Activated naive CD8-positive, alpha-beta T cell treated with anti-CD3 and anti-CD28 coated beads for 36 hours (primary cell): Measurements from ENCODE around the gene CNR2. TPM values are rescaled to one million over a fixed set of nuclear protein-coding genes. Genes with fewer than 3 reads are reported as not detected.
A peak's percentile ranks its signal among the peaks of the same experiment; 100 is the strongest.
"Not testable (repeated sequence)": the region's sequence is repeated elsewhere in the genome, so short reads cannot be mapped to it uniquely, and the experiment has no call there.

Source experiments
- DNase-seq: peaks from one replicate; pipeline ENCODE4 v3.0.0; 2021
- H3K27ac Mint-ChIP-seq: one replicate; pipeline ENCODE4 v1.8.0; 2022; ENCODE audit warnings: mild to moderate bottlenecking, moderate library complexity, mixed read lengths
- H3K27me3 Mint-ChIP-seq: one replicate; pipeline ENCODE4 v1.8.0; 2022; ENCODE audit warnings: mild to moderate bottlenecking, mixed read lengths
- H3K36me3 Mint-ChIP-seq: one replicate; pipeline ENCODE4 v1.8.0; 2021; ENCODE audit warnings: mild to moderate bottlenecking, mixed read lengths
- H3K4me1 Mint-ChIP-seq: one replicate; pipeline ENCODE4 v1.8.0; 2021; ENCODE audit warnings: mixed read lengths
- H3K4me3 Mint-ChIP-seq: one replicate; pipeline ENCODE4 v1.8.0; 2022; ENCODE audit warnings: mild to moderate bottlenecking, moderate library complexity, mixed read lengths
- H3K9me3 Mint-ChIP-seq: one replicate; pipeline ENCODE4 v1.8.0; 2022; ENCODE audit warnings: mixed read lengths
- total RNA-seq, 2 experiments: library from RNA; stranded (reverse); gene quantifications; one replicate each; pipeline ENCODE4 v1.2.3, GENCODE V29; 2021

Gene CNR2
- total RNA-seq, 2 experiments from 2014 or later = 0.16 to 0.28 TPM

- no peaks in the 10 kb centered on the region for H3K36me3 Mint-ChIP-seq
- H3K9me3 Mint-ChIP-seq = no peaks in the 10 kb centered on the region
- H3K27ac Mint-ChIP-seq = no peak overlapping the region
- no peak for DNase-seq
- H3K27me3 Mint-ChIP-seq = peaks cover 43% of the 10 kb centered on the region
- H3K4me3 Mint-ChIP-seq = no peak overlapping the region
- peaks cover 25% of the 10 kb centered on the region for H3K4me1 Mint-ChIP-seq
These were observed 7.6 kb downstream of the CNR2 start for GRCh38 chr1:23905461-23906025.

- no peak overlapping the region for H3K4me3 Mint-ChIP-seq
- peaks cover 43% of the 10 kb centered on the region for H3K27me3 Mint-ChIP-seq
- H3K4me1 Mint-ChIP-seq = peaks cover 24% of the 10 kb centered on the region
- H3K27ac Mint-ChIP-seq = peak overlapping the region; percentile 2
- peak; percentile 58 for DNase-seq
- H3K36me3 Mint-ChIP-seq = no peaks in the 10 kb centered on the region
- H3K9me3 Mint-ChIP-seq = no peaks in the 10 kb centered on the region
These were observed 8.3 kb downstream of the CNR2 start for GRCh38 chr1:23904748-23905357.

- DNase-seq = no peak
- Mint-ChIP-seq H3K4me3 (no peak overlapping the region), H3K27me3 (peaks cover 43% of the 10 kb centered on the region), H3K36me3 (no peaks in the 10 kb centered on the region), H3K4me1 (peaks cover 14% of the 10 kb centered on the region), H3K9me3 (no peaks in the 10 kb centered on the region), H3K27ac (no peak overlapping the region)
These were observed 9.4 kb downstream of the CNR2 start for GRCh38 chr1:23903754-23904153.

- Mint-ChIP-seq H3K9me3 (no peaks in the 10 kb centered on the region), H3K27ac (no peak overlapping the region), H3K4me3 (no peak overlapping the region), H3K27me3 (peaks cover 40% of the 10 kb centered on the region), H3K4me1 (peaks cover 10% of the 10 kb centered on the region), H3K36me3 (no peaks in the 10 kb centered on the region)
- no peak for DNase-seq
These were observed 10.6 kb downstream of the CNR2 start for GRCh38 chr1:23902321-23903278.

GRCh38 chr1:23900017-23900416 lies 13.1 kb downstream of the CNR2 start:
- H3K27ac Mint-ChIP-seq, DNase-seq, H3K4me3 Mint-ChIP-seq, H3K9me3 Mint-ChIP-seq, H3K36me3 Mint-ChIP-seq: not testable (repeated sequence)
- Mint-ChIP-seq H3K4me1 (peaks cover 20% of the 10 kb centered on the region), H3K27me3 (peaks cover 29% of the 10 kb centered on the region)

- H3K9me3 Mint-ChIP-seq = no peaks in the 10 kb centered on the region
- DNase-seq = no peak
- H3K27ac Mint-ChIP-seq = no peak overlapping the region
- peaks cover 23% of the 10 kb centered on the region for H3K27me3 Mint-ChIP-seq
- peaks cover 13% of the 10 kb centered on the region for H3K4me1 Mint-ChIP-seq
- H3K4me3 Mint-ChIP-seq = no peak overlapping the region
- no peaks in the 10 kb centered on the region for H3K36me3 Mint-ChIP-seq
These were observed 14.1 kb downstream of the CNR2 start for GRCh38 chr1:23899070-23899469.

- H3K27me3 Mint-ChIP-seq = peaks cover 8% of the 10 kb centered on the region
- H3K36me3 Mint-ChIP-seq = no peaks in the 10 kb centered on the region
- H3K4me1 Mint-ChIP-seq = peaks cover 13% of the 10 kb centered on the region
- H3K4me3 Mint-ChIP-seq = no peak overlapping the region
- DNase-seq = no peak
- no peak overlapping the region for H3K27ac Mint-ChIP-seq
- no peaks in the 10 kb centered on the region for H3K9me3 Mint-ChIP-seq
These were observed 16.1 kb downstream of the CNR2 start for GRCh38 chr1:23897083-23897482.

GRCh38 chr1:23896491-23896890 lies 16.7 kb downstream of the CNR2 start:
- Mint-ChIP-seq H3K27ac (no peak overlapping the region), H3K9me3 (no peaks in the 10 kb centered on the region), H3K36me3 (no peaks in the 10 kb centered on the region), H3K27me3 (peaks cover 4% of the 10 kb centered on the region), H3K4me1 (peaks cover 13% of the 10 kb centered on the region), H3K4me3 (no peak overlapping the region)
- no peak for DNase-seq

- no peaks in the 10 kb centered on the region for H3K27me3 Mint-ChIP-seq
- no peak overlapping the region for H3K4me3 Mint-ChIP-seq
These were observed 17.2 kb downstream of the CNR2 start for GRCh38 chr1:23895993-23896392.

GRCh38 chr1:23895082-23895481 lies 18.1 kb downstream of the CNR2 start:
- no peaks in the 10 kb centered on the region for H3K27me3 Mint-ChIP-seq
- DNase-seq = no peak
- H3K4me1 Mint-ChIP-seq = peaks cover 12% of the 10 kb centered on the region
- no peaks in the 10 kb centered on the region for H3K36me3 Mint-ChIP-seq
- no peaks in the 10 kb centered on the region for H3K9me3 Mint-ChIP-seq
- no peak overlapping the region for H3K4me3 Mint-ChIP-seq
- H3K27ac Mint-ChIP-seq = no peak overlapping the region

More at GRCh38 chr1:23895993-23896392, 17.2 kb downstream of the CNR2 start:
- Mint-ChIP-seq H3K27ac (no peak overlapping the region), H3K4me1 (peaks cover 13% of the 10 kb centered on the region), H3K36me3 (no peaks in the 10 kb centered on the region), H3K9me3 (no peaks in the 10 kb centered on the region)
- no peak for DNase-seq

- DNase-seq = no peak
- H3K9me3 Mint-ChIP-seq = no peaks in the 10 kb centered on the region
- no peak overlapping the region for H3K27ac Mint-ChIP-seq
- H3K4me3 Mint-ChIP-seq = no peak overlapping the region
- no peaks in the 10 kb centered on the region for H3K36me3 Mint-ChIP-seq
- H3K27me3 Mint-ChIP-seq = no peaks in the 10 kb centered on the region
- H3K4me1 Mint-ChIP-seq = no peaks in the 10 kb centered on the region
These were observed 24.1 kb downstream of the CNR2 start for GRCh38 chr1:23889074-23889473.

GRCh38 chr1:23885222-23885621 lies 27.9 kb downstream of the CNR2 start:
- Mint-ChIP-seq H3K27me3 (no peaks in the 10 kb centered on the region), H3K36me3 (no peaks in the 10 kb centered on the region)
- no peak for DNase-seq

GRCh38 chr1:23882746-23883145 lies 30.4 kb downstream of the CNR2 start:
- DNase-seq = no peak
- Mint-ChIP-seq H3K4me3 (no peak overlapping the region), H3K36me3 (peaks cover 4% of the 10 kb centered on the region), H3K9me3 (peaks cover 18% of the 10 kb centered on the region), H3K27ac (no peak overlapping the region), H3K27me3 (peaks cover 2% of the 10 kb centered on the region), H3K4me1 (no peaks in the 10 kb centered on the region)

More at GRCh38 chr1:23885222-23885621, 27.9 kb downstream of the CNR2 start:
- Mint-ChIP-seq H3K4me3 (no peak overlapping the region), H3K27ac (no peak overlapping the region), H3K9me3 (no peaks in the 10 kb centered on the region), H3K4me1 (no peaks in the 10 kb centered on the region)

- H3K27ac Mint-ChIP-seq = no peak overlapping the region
- H3K9me3 Mint-ChIP-seq = peaks cover 21% of the 10 kb centered on the region
- peaks cover 3% of the 10 kb centered on the region for H3K27me3 Mint-ChIP-seq
- peaks cover 6% of the 10 kb centered on the region for H3K36me3 Mint-ChIP-seq
- H3K4me1 Mint-ChIP-seq = no peaks in the 10 kb centered on the region
- no peak overlapping the region for H3K4me3 Mint-ChIP-seq
- DNase-seq = no peak
These were observed 33.4 kb downstream of the CNR2 start for GRCh38 chr1:23879809-23880208.

- peaks cover 3% of the 10 kb centered on the region for H3K27me3 Mint-ChIP-seq
- peaks cover 6% of the 10 kb centered on the region for H3K36me3 Mint-ChIP-seq
- no peak overlapping the region for H3K27ac Mint-ChIP-seq
- H3K4me3 Mint-ChIP-seq = no peak overlapping the region
- H3K4me1 Mint-ChIP-seq = no peaks in the 10 kb centered on the region
- peaks cover 21% of the 10 kb centered on the region for H3K9me3 Mint-ChIP-seq
- DNase-seq = no peak
These were observed 34.5 kb downstream of the CNR2 start for GRCh38 chr1:23878668-23879067.
